Measurements from ENCODE around the gene NANOS2. TPM values are rescaled to one million over a fixed set of nuclear protein-coding genes. Genes with fewer than 3 reads are reported as not detected.
A peak's percentile ranks its signal among the peaks of the same experiment; 100 is the strongest.

The NANOS2 gene
- total RNA-seq, 1 donor from 2014 or later, result not detected

DNA sequence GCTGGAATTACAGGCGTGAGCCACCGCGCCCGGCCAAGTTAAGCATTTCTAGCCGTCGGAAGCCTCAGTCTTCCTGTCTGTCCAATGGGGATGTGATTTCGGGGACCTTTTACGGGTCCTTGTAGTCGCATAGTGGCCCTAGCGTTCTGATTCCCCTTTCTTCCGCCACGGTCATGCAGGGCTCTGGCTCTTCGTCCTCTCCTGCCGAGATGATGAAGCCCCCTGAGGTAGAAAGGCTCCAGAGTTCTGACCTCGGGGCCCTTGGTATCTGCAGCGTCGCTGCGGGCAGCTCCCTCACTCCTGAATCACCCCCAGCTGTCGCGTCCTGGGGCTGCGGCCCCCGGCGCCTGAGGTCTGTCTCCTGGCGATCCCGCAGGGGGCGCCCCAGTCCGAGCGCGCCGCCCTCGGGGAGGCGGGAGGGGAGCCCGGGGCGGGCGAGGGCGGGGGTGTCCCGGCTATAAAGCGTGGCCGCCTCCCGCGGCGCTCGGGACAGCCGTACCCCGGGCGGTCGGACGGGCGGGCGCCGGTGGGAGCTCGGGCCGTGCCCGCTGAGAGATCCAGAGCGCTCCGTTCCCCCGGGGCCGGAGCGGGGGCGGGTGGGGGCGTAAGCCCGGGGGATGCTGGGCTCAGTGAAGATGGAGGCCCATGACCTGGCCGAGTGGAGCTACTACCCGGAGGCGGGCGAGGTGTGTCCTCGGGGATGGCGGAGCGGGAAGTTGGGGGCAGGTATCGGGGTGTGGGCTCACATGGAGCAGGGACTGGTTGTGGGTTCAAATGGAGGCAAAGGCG lies 50.5 kb downstream of the NANOS2 start, which contains the start of gene FOXA3:
Gene FOXA3 (plus strand): TSS at position 487 of the 789 bp plus-strand sequence. CDS start 131 bp downstream, at position 618.
- ATAC-seq (ENCODE audit: poor library complexity) (peak; percentile 48), DNase-seq (peak; percentile 49)
- intact Hi-C loops (cut with DNase I), result no loop called here

DNA sequence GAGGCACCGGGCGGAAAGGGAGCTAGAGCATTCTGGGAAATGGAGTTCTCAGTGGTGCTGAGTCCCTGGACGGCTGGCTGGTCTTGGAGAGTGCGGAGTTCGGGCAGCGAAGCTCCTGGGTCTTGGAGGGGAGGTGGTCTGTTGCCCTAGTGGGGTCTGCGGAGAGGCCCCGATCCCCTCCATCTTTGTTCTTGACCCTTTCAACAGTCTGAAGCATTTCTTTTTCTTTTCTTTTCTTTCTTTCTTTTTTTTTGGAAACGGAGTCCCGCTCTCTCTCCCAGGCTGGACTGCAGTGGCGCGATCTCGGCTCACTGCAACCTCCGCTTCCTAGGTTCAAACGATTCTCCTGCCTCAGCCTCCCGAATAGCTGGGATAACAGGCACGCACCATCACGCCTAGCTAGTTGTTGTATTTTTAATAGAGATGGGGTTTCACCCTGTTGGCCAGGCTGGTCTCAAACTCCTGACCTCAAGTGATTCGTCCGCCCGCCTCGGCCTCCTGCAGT lies 51.2 kb downstream of the NANOS2 start:
- intact Hi-C loops (cut with DNase I), result no loop called here
- ATAC-seq (ENCODE audit: poor library complexity) (no peak), DNase-seq (no peak)

Other genes with a start within 250 kb of the NANOS2 start
- 3.8 TPM for gene GIPR, start 246.6 kb downstream of the NANOS2 start, total RNA-seq
- 251 TPM for gene SNRPD2, start 222.8 kb downstream of the NANOS2 start, total RNA-seq
- 1.6 TPM for gene QPCTL, start 222.1 kb downstream of the NANOS2 start, total RNA-seq
- 14.5 TPM for gene FBXO46, start 183.9 kb downstream of the NANOS2 start, total RNA-seq
- gene MEIOSIN, start 181.3 kb downstream of the NANOS2 start, total RNA-seq, result not detected
- 22.0 TPM for gene SIX5, start 145.5 kb downstream of the NANOS2 start, total RNA-seq
- gene DMPK, start 132.3 kb downstream of the NANOS2 start, total RNA-seq, result 237 TPM
- gene DMWD, start 121.9 kb downstream of the NANOS2 start, total RNA-seq, result 57.2 TPM
- gene RSPH6A, start 99.5 kb downstream of the NANOS2 start, total RNA-seq, result 0.08 TPM
- gene SYMPK, start 51.6 kb downstream of the NANOS2 start, total RNA-seq, result 29.6 TPM
- not detected for gene FOXA3, start 50.5 kb downstream of the NANOS2 start, total RNA-seq
- gene IRF2BP1, start 28.6 kb downstream of the NANOS2 start, total RNA-seq, result 20.0 TPM
- gene MYPOP, start 12.2 kb downstream of the NANOS2 start, total RNA-seq, result 15.2 TPM
- gene NOVA2, start 59.1 kb upstream of the NANOS2 start, total RNA-seq, result 3.7 TPM
- 6.8 TPM for gene CCDC61, start 80.7 kb upstream of the NANOS2 start, total RNA-seq
- not detected for gene PGLYRP1, start 108.3 kb upstream of the NANOS2 start, total RNA-seq
- gene IGFL4, start 126.2 kb upstream of the NANOS2 start, total RNA-seq, result not detected
- gene IGFL3, start 209.9 kb upstream of the NANOS2 start, total RNA-seq, result not detected
- gene IGFL2, start 233.5 kb upstream of the NANOS2 start, total RNA-seq, result not detected

Measured in Right ventricle myocardium superior (tissue), 1 donor.